Measurements from ENCODE around the gene PRUNE1. TPM values are rescaled to one million over a fixed set of nuclear protein-coding genes. Genes with fewer than 3 reads are reported as not detected.

Gene PRUNE1
- total RNA-seq, 1 experiment from 2014 or later: 24.5 TPM

- ChIA-PET CTCF (interaction anchor here (1.0 to 5.7 kb wide), 5 partner anchors 11 to 181 kb away, joined by 4 to 109 read pairs (median 33); partner anchors contain the start of genes ANXA9, CERS2 and MINDY1), POLR2A (no interaction called here)
- Mint-ChIP-seq H3K27ac (peak overlapping the region; percentile 20; the same call in 1 of the 2 replicates), H3K36me3 (no peaks in the 10 kb centered on the region), H3K9me3 (no peaks in the 10 kb centered on the region), H3K4me3 (no peak overlapping the region), H3K4me1 (peaks cover 6% of the 10 kb centered on the region; the same call in 1 of the 2 replicates), H3K27me3 (ENCODE audit: low read depth) (no peaks in the 10 kb centered on the region)
- ATAC-seq: no peak
- no peak for DNase-seq (ENCODE audit: low spot score)
- TF ChIP-seq SMAD4 (CRISPR knock-in tag; IDR thresholded peaks at IDR 0.05): no peak
- no peak for TF ChIP-seq GTF2I (CRISPR knock-in tag; conservative IDR thresholded peaks at IDR 0.05)
- TF ChIP-seq RORB (CRISPR knock-in tag; IDR thresholded peaks at IDR 0.05): no peak
- no peak for TF ChIP-seq NR2C2 (CRISPR knock-in tag; IDR thresholded peaks at IDR 0.05)
- no peak for TF ChIP-seq ZNF138 (CRISPR knock-in tag; conservative IDR thresholded peaks at IDR 0.05)
- TF ChIP-seq SP1 (CRISPR knock-in tag; conservative IDR thresholded peaks at IDR 0.05): no peak
- TF ChIP-seq CTCF (IDR thresholded peaks at IDR 0.05): no peak
- no peak for TF ChIP-seq JUN (CRISPR knock-in tag; IDR thresholded peaks at IDR 0.05)
- no peak for TF ChIP-seq SMAD3 (CRISPR knock-in tag; IDR thresholded peaks at IDR 0.05; ENCODE audit: borderline replicate concordance)
- no peak for TF ChIP-seq ZNF512 (CRISPR knock-in tag; IDR thresholded peaks at IDR 0.05; ENCODE audit: borderline replicate concordance)
- no peak for TF ChIP-seq ATF1 (CRISPR knock-in tag; IDR thresholded peaks at IDR 0.05)
- TF ChIP-seq PRDM15 (CRISPR knock-in tag; IDR thresholded peaks at IDR 0.05): no peak
- TF ChIP-seq ZNF671 (CRISPR knock-in tag; IDR thresholded peaks at IDR 0.05): no peak
- no peak for TF ChIP-seq CREB1 (CRISPR knock-in tag; IDR thresholded peaks at IDR 0.05)
- TF ChIP-seq ZNF532 (CRISPR knock-in tag; IDR thresholded peaks at IDR 0.05; ENCODE audit: borderline replicate concordance): no peak
- TF ChIP-seq JAZF1 (CRISPR knock-in tag; IDR thresholded peaks at IDR 0.05): no peak
- TF ChIP-seq ETV6 (CRISPR knock-in tag; IDR thresholded peaks at IDR 0.05): no peak
Measured at GRCh38 chr1:150994248-150994647, 14.0 kb upstream of the PRUNE1 start.
